Calu3 (cell line): ENCODE measurements around the gene UGT1A1. TPM values are rescaled to one million over a fixed set of nuclear protein-coding genes. Genes with fewer than 3 reads are reported as not detected.

ENCODE experiments used
- BruUV-seq: library from RNA; stranded (reverse); fragments of 400-500 nt; replicated peaks from 2 replicates; lab custom pipeline; 2021; lab: Mats Ljungman, UMichigan
- CTCF ChIA-PET: fragments of 300-600 bp; sonication (Branson Sonifier 250); formaldehyde crosslinking; loops from one replicate; lab custom pipeline; 2022; ENCODE audit warnings: antibody characterized with exemption; lab: Charles Lee
- DNase-seq: peaks from one replicate; pipeline ENCODE4 v3.0.0; 2022
- H3K27ac Mint-ChIP-seq: one replicate; pipeline ENCODE4 v1.8.0; 2022; ENCODE audit warnings: mixed read lengths; ENCODE audit not compliant: unreplicated experiment
- H3K27me3 Mint-ChIP-seq: one replicate; pipeline ENCODE4 v1.8.0; 2022; ENCODE audit warnings: mixed read lengths; ENCODE audit not compliant: unreplicated experiment
- H3K36me3 Mint-ChIP-seq: one replicate; pipeline ENCODE4 v1.8.0; 2022; ENCODE audit warnings: mild to moderate bottlenecking, moderate library complexity, mixed read lengths; ENCODE audit not compliant: insufficient read depth, unreplicated experiment
- H3K4me1 Mint-ChIP-seq: one replicate; pipeline ENCODE4 v1.8.0; 2022; ENCODE audit warnings: mild to moderate bottlenecking, low read depth, mixed read lengths; ENCODE audit not compliant: unreplicated experiment
- H3K4me3 Mint-ChIP-seq: one replicate; pipeline ENCODE4 v1.8.0; 2022; ENCODE audit warnings: mild to moderate bottlenecking, low read depth, moderate library complexity, mixed read lengths; ENCODE audit not compliant: unreplicated experiment
- H3K9me3 Mint-ChIP-seq: one replicate; pipeline ENCODE4 v1.8.0; 2022; ENCODE audit warnings: low read depth, mixed read lengths; ENCODE audit not compliant: unreplicated experiment
- CTCF ChIP-seq: fragments of 200-600 bp; IDR thresholded peaks from one replicate; pipeline ENCODE4 v1.8.0; 2022; ENCODE audit warnings: antibody characterized with exemption; ENCODE audit not compliant: unreplicated experiment
- intact Hi-C: fragments of 100-400 bp; cut with micrococcal nuclease; formaldehyde crosslinking; loops from one replicate; pipeline ENCODE4 v1.10.0; 2022; ENCODE audit not compliant: unreplicated experiment
- total RNA-seq: library from RNA; stranded (reverse); gene quantifications from 2 replicates; pipeline ENCODE4 v1.2.3, GENCODE V29; 2022

The UGT1A1 gene
- total RNA-seq, 1 experiment from 2014 or later, result 26.7 TPM

DNA sequence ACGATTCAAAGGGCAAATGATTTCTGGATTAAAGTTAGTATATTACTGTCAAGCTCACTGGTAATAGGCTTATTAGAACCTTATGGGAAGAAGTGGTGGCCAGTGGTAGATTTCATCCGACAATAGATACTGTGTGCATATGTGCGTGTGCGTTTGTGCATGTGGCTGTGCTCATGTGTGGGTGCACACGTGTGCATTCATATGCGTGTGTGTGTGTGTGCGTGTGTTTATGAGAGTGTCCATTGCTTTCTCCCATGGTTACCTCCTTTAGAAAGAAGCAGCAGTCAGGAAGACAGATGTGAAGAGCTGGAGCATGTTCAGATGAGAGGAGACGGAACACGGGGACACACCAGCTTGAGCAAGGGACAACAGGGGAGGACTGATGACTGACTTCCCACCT, 9.2 kb downstream of the UGT1A1 start:
- BruUV-seq, result no TSS peak
- intact Hi-C loops, result loop anchor here (10.0 kb wide), 1 partner anchor 134 kb away; the partner anchor contains the start of gene UGT1A10
- Mint-ChIP-seq H3K9me3 (no peaks in the 10 kb centered on the region), H3K36me3 (peaks cover 24% of the 10 kb centered on the region), H3K4me3 (no peak overlapping the region), H3K27ac (no peak overlapping the region), H3K27me3 (no peaks in the 10 kb centered on the region), H3K4me1 (peaks cover 19% of the 10 kb centered on the region)
- no peak for DNase-seq
- TF ChIP-seq CTCF, result no peak
- CTCF ChIA-PET, result no interaction called here

GRCh38 chr2:233772153-233772552, 12.1 kb downstream of the UGT1A1 start:
- peaks cover 37% of the 10 kb centered on the region for H3K36me3 Mint-ChIP-seq
- TF ChIP-seq CTCF, result no peak
- H3K4me1 Mint-ChIP-seq, result no peaks in the 10 kb centered on the region
- H3K27ac Mint-ChIP-seq, result no peak overlapping the region
- H3K4me3 Mint-ChIP-seq, result no peak overlapping the region
- CTCF ChIA-PET, result no interaction called here
- DNase-seq, result no peak
- H3K27me3 Mint-ChIP-seq, result no peaks in the 10 kb centered on the region
- intact Hi-C loops, result no loop called here
- peaks cover 6% of the 10 kb centered on the region for H3K9me3 Mint-ChIP-seq
- no TSS peak for BruUV-seq

DNA sequence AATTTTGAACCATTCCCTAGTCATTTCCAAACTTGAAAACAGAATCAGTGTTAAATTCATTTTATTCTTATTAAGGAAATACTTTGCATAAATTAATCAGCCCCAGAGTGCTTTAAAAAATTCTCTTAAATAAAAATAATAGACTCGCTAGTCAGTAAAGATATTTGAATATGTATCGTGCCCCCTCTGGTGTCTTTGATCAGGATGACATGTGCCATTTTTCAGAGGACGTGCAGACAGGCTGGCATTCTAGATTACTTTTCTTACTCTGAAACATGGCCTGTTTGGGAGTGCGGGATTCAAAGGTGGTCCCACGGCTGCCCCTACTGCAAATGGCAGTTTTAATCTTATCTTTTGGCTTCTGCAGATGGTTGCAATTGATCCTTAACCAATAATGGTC, 12.5 kb downstream of the UGT1A1 start:
- intact Hi-C loops, result no loop called here
- TSS peak; percentile 84 for BruUV-seq
- H3K4me1 Mint-ChIP-seq, result no peaks in the 10 kb centered on the region
- H3K9me3 Mint-ChIP-seq, result peaks cover 6% of the 10 kb centered on the region
- peaks cover 40% of the 10 kb centered on the region for H3K36me3 Mint-ChIP-seq
- DNase-seq, result no peak
- CTCF ChIA-PET, result no interaction called here
- no peak for TF ChIP-seq CTCF
- no peak overlapping the region for H3K4me3 Mint-ChIP-seq
- H3K27ac Mint-ChIP-seq, result no peak overlapping the region
- no peaks in the 10 kb centered on the region for H3K27me3 Mint-ChIP-seq

DNA sequence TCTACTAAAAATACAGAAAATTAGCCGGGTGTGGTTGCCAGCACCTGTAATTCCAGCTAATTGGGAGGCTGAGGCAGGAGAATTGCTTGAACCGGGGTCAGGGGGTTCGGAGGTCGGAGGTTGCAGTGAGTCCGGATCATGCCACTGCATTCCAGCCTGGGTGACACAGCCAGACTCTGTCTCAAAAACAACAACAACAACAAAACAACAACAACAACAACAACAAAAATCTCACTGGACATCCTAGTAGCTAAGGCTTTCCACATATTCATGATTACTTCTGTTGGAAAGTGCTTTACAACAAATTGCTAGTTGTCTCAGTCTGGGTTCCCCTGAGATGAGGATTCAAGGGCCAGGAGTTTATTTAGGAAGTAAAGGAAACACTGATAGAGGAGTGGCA, 13.8 kb downstream of the UGT1A1 start:
- Mint-ChIP-seq H3K27ac (no peak overlapping the region), H3K36me3 (peaks cover 40% of the 10 kb centered on the region), H3K27me3 (no peaks in the 10 kb centered on the region), H3K4me3 (no peak overlapping the region), H3K9me3 (peaks cover 6% of the 10 kb centered on the region), H3K4me1 (no peaks in the 10 kb centered on the region)
- no peak for TF ChIP-seq CTCF
- intact Hi-C loops, result no loop called here
- CTCF ChIA-PET, result no interaction called here
- no peak for DNase-seq
- no TSS peak for BruUV-seq
